Right cardiac atrium (tissue), 5 donors: Measurements from ENCODE around the gene LITAF. TPM values are rescaled to one million over a fixed set of nuclear protein-coding genes. Genes with fewer than 3 reads are reported as not detected.

Experiments used
- ATAC-seq, 2 donors: fragments of 200-7000 bp; cut with Tn5 transposase; one replicate each; pipeline versions ENCODE4 v1.8.0 to v1.9.1; 2020; ENCODE audit warnings: moderate library complexity in 2 of 2, mild to moderate bottlenecking in 1 of 2
- DNase-seq, 3 donors: peaks; one replicate each; pipeline ENCODE4 v3.0.0-alpha.2; 2020
- H3K27ac ChIP-seq: one replicate; pipeline ENCODE4 v1.5.1; 2013; ENCODE audit warnings: mild to moderate bottlenecking, low read length, control low read depth, moderate library complexity
- H3K27me3 ChIP-seq: one replicate; pipeline ENCODE4 v1.6.1; 2013; ENCODE audit not compliant: control insufficient read depth, insufficient read depth
- H3K4me1 ChIP-seq: one replicate; pipeline ENCODE4 v1.6.1; 2013; ENCODE audit warnings: low read length; ENCODE audit not compliant: control insufficient read depth, insufficient read depth
- H3K4me3 ChIP-seq: one replicate; pipeline ENCODE4 v1.5.1; 2013; ENCODE audit warnings: low read length, control low read depth
- H3K9me3 ChIP-seq: one replicate; pipeline ENCODE4 v1.6.1; 2013; ENCODE audit warnings: low read length; ENCODE audit not compliant: control insufficient read depth
- WGBS: extraction: QIAGEN DNeasy Blood & Tissue Kit; methylation state at CpG from one replicate; pipeline ENCODE4 v1.1.7; 2013; 5-methylcytosine and 5-hydroxymethylcytosine counted together
- intact Hi-C, 4 donors: fragments of 100-400 bp; cut with DNase I; formaldehyde crosslinking; loops; one replicate each; pipeline versions ENCODE4 v1.11.0 to v1.14.0; 2022 to 2023
- polyA plus RNA-seq: library from polyadenylated mRNA; stranded (reverse); fragments of 200-250 nt; gene quantifications from one replicate; pipeline ENCODE4 v1.2.3, GENCODE V29; 2013
- total RNA-seq, 4 donors: library from RNA; stranded (reverse); fragmentation: NEBNext Ultra II Directional; extraction: Animal tissue kit (Norgen Biotek cat#: 25700); gene quantifications; one replicate each; pipeline ENCODE4 v1.2.1, GENCODE V29; 2021
- donor health status: healthy with polysubstance abuse.
- donor health status: DM: no; HTN: yes; CAD: no.
- donor health status: DM: no; HTN: no; CAD: no.
- donor health status: DM: no; HTN: yes; CAD: no; lungs with severe emphysema.
- donor health status: DM: yes; HTN: yes; CAD: no.

Gene LITAF
- total and polyA plus RNA-seq, 5 donors = 25.7 to 76.5 (median 57.1) TPM

GRCh38 chr16:11533588-11533987, 53.1 kb downstream of the LITAF start:
- DNase-seq (no peak), ATAC-seq (no peak)
- WGBS = 85% methylated on average over 5 of the region's 5 CpGs
- no peak overlapping the region for H3K4me3 ChIP-seq
- H3K9me3 ChIP-seq = no peaks in the 10 kb centered on the region
- H3K27ac ChIP-seq = no peak overlapping the region
- no peaks in the 10 kb centered on the region for H3K27me3 ChIP-seq
- intact Hi-C loops = loop anchor here in 2 of 4 donors (5.0 to 10.0 kb wide), 4 partner anchors 109 to 281 kb away; no protein-coding TSS in a partner anchor
- no peaks in the 10 kb centered on the region for H3K4me1 ChIP-seq

GRCh38 chr16:11530171-11530940, 56.4 kb downstream of the LITAF start:
- intact Hi-C loops = loop anchor here in 2 of 4 donors (5.0 to 10.0 kb wide), 4 partner anchors 112 to 284 kb away; no protein-coding TSS in a partner anchor

GRCh38 chr16:11529285-11529684, 57.4 kb downstream of the LITAF start:
- ATAC-seq (no peak), DNase-seq (no peak)
- Histone ChIP-seq H3K27me3 (no peaks in the 10 kb centered on the region), H3K4me1 (no peaks in the 10 kb centered on the region), H3K9me3 (no peaks in the 10 kb centered on the region), H3K4me3 (no peak overlapping the region), H3K27ac (no peak overlapping the region)
- intact Hi-C loops = loop anchor here in 1 of 4 donors (10.0 kb wide), 1 partner anchor 124 kb away; no protein-coding TSS in a partner anchor
- 74% methylated on average over 4 of the region's 4 CpGs for WGBS

More at GRCh38 chr16:11530171-11530940, 56.4 kb downstream of the LITAF start:
- Histone ChIP-seq H3K27ac (no peak overlapping the region), H3K4me1 (no peaks in the 10 kb centered on the region), H3K27me3 (no peaks in the 10 kb centered on the region), H3K9me3 (no peaks in the 10 kb centered on the region), H3K4me3 (no peak overlapping the region)
- DNase-seq (no peak), ATAC-seq (no peak)
- WGBS = 74% methylated on average over 8 of the region's 8 CpGs

GRCh38 chr16:11528053-11528452, 58.7 kb downstream of the LITAF start:
- H3K4me1 ChIP-seq = no peaks in the 10 kb centered on the region
- DNase-seq (no peak), ATAC-seq (no peak)
- H3K9me3 ChIP-seq = no peaks in the 10 kb centered on the region
- intact Hi-C loops = loop anchor here in 1 of 4 donors (10.0 kb wide), 1 partner anchor 123 kb away; no protein-coding TSS in a partner anchor
- no peak overlapping the region for H3K27ac ChIP-seq
- H3K27me3 ChIP-seq = no peaks in the 10 kb centered on the region
- no peak overlapping the region for H3K4me3 ChIP-seq
- 87% methylated on average over 11 of the region's 11 CpGs for WGBS

- Histone ChIP-seq H3K4me1 (no peaks in the 10 kb centered on the region), H3K9me3 (no peaks in the 10 kb centered on the region), H3K27ac (no peak overlapping the region), H3K4me3 (no peak overlapping the region), H3K27me3 (no peaks in the 10 kb centered on the region)
- peak in 1 of 2 donors; percentile 41 for ATAC-seq
- intact Hi-C loops = loop anchor here in 1 of 4 donors (10.0 kb wide), 1 partner anchor 122 kb away; no protein-coding TSS in a partner anchor
- 16% methylated on average over 18 of the region's 18 CpGs for WGBS
- DNase-seq = no peak
Measured at GRCh38 chr16:11526655-11527350, 59.9 kb downstream of the LITAF start.

- Histone ChIP-seq H3K27me3 (no peaks in the 10 kb centered on the region), H3K27ac (no peak overlapping the region), H3K4me1 (no peaks in the 10 kb centered on the region), H3K4me3 (no peak overlapping the region), H3K9me3 (no peaks in the 10 kb centered on the region)
- 81% methylated on average over 6 of the region's 6 CpGs for WGBS
- intact Hi-C loops = loop anchor here in 1 of 4 donors (10.0 kb wide), 1 partner anchor 119 kb away; no protein-coding TSS in a partner anchor
- DNase-seq (peak in 1 of 3 donors; percentile 6), ATAC-seq (no peak)
Measured at GRCh38 chr16:11524098-11524760, 62.5 kb downstream of the LITAF start.

GRCh38 chr16:11521055-11521454, 65.7 kb downstream of the LITAF start:
- no peak for ATAC-seq
- 95% methylated on average over 1 of the region's 1 CpG for WGBS

GRCh38 chr16:11520442-11520841, 66.3 kb downstream of the LITAF start:
- intact Hi-C loops = loop anchor here in 1 of 4 donors (10.0 kb wide), 1 partner anchor 116 kb away; no protein-coding TSS in a partner anchor
- DNase-seq (peak in 1 of 3 donors; percentile 10), ATAC-seq (no peak)
- H3K9me3 ChIP-seq = no peaks in the 10 kb centered on the region
- no peak overlapping the region for H3K4me3 ChIP-seq
- 97% methylated on average over 10 of the region's 10 CpGs for WGBS
- no peak overlapping the region for H3K27ac ChIP-seq
- H3K27me3 ChIP-seq = no peaks in the 10 kb centered on the region
- no peaks in the 10 kb centered on the region for H3K4me1 ChIP-seq

More at GRCh38 chr16:11521055-11521454, 65.7 kb downstream of the LITAF start:
- Histone ChIP-seq H3K27me3 (no peaks in the 10 kb centered on the region), H3K4me3 (no peak overlapping the region), H3K9me3 (no peaks in the 10 kb centered on the region), H3K27ac (no peak overlapping the region), H3K4me1 (no peaks in the 10 kb centered on the region)
- DNase-seq = no peak
- intact Hi-C loops = loop anchor here in 1 of 4 donors (10.0 kb wide), 1 partner anchor 116 kb away; no protein-coding TSS in a partner anchor

GRCh38 chr16:11517961-11518360, 68.8 kb downstream of the LITAF start:
- ATAC-seq (no peak), DNase-seq (no peak)
- intact Hi-C loops = loop anchor here in 1 of 4 donors (10.0 kb wide), 1 partner anchor 73 kb away; no protein-coding TSS in a partner anchor
- Histone ChIP-seq H3K27ac (no peak overlapping the region), H3K4me3 (no peak overlapping the region), H3K4me1 (no peaks in the 10 kb centered on the region), H3K27me3 (no peaks in the 10 kb centered on the region), H3K9me3 (no peaks in the 10 kb centered on the region)
- WGBS = 75% methylated on average over 5 of the region's 5 CpGs

GRCh38 chr16:11515540-11516430, 70.9 kb downstream of the LITAF start:
- 71% methylated on average over 13 of the region's 13 CpGs for WGBS

More at GRCh38 chr16:11515540-11516430, 70.9 kb downstream of the LITAF start:
- no peaks in the 10 kb centered on the region for H3K27me3 ChIP-seq
- no peak overlapping the region for H3K27ac ChIP-seq
- no peaks in the 10 kb centered on the region for H3K4me1 ChIP-seq
- intact Hi-C loops = loop anchor here in 1 of 4 donors (10.0 kb wide), 1 partner anchor 71 kb away; no protein-coding TSS in a partner anchor
- H3K4me3 ChIP-seq = no peak overlapping the region
- no peaks in the 10 kb centered on the region for H3K9me3 ChIP-seq
- DNase-seq (peak in 1 of 3 donors; percentile 37), ATAC-seq (peak in 1 of 2 donors; percentile 20)
